HG03159 (cell line): ENCODE data around the gene NAT10.
"Not testable (repeated sequence)": the region's sequence is repeated elsewhere in the genome, so short reads cannot be mapped to it uniquely, and the experiment has no call there.

Source experiments
- ATAC-seq: cut with Tn5 transposase; IDR thresholded peaks from one replicate; pipeline ENCODE4 v1.9.1; 2021; ENCODE audit warnings: mild to moderate bottlenecking, moderate library complexity; ENCODE audit not compliant: unreplicated experiment

NAT10 gene

GRCh38 chr11:34105079-34105956, at the start of gene NAT10:
Gene NAT10 (plus strand): TSS chr11:34105629. CDS start chr11:34108226, 2,597 bp downstream.
- peak; percentile 89 for ATAC-seq

- ATAC-seq: no peak
These were observed 48.8 kb upstream of the NAT10 start for GRCh38 chr11:34056672-34057071.

GRCh38 chr11:34063061-34063795, 42.2 kb upstream of the NAT10 start:
- no peak for ATAC-seq

- no peak for ATAC-seq
These were observed 41.1 kb upstream of the NAT10 start for GRCh38 chr11:34064291-34064690.

DNA sequence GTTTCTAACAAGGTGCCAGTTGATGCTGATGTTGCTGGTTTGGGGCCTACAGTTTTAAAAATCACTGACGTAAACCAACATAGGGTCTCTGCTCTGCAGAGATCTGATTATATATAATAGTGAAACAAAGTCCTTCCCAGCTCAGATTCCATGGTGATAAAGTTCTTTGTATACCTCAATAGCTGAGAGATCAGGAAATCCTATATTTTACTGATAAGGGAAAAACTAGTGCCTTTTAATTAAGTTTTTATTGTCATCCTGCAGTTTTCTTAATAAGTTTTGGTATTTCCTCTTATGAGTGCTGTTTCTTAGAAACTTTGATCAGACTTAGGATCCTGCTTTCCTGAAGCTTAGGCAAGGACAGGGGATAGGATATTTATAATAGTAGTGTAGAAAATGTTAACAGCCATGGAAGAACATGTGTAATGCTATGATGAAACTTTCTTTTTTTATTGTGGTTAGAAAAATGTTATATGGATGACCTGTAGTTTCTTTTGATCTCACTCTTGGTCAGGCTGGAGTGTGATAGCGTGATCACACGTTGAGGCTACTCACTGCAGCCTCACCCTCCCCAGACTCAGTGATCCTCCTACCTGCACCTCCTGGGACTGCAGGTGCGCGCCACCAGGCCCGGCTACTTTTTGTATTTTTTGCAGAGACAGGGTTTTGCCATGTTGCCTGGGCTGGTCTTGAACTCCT, 39.8 kb upstream of the NAT10 start:
- ATAC-seq: no peak

GRCh38 chr11:34066766-34067165, 38.7 kb upstream of the NAT10 start:
- ATAC-seq: not testable (repeated sequence)

GRCh38 chr11:34067383-34068065, 37.9 kb upstream of the NAT10 start:
- ATAC-seq: no peak

DNA sequence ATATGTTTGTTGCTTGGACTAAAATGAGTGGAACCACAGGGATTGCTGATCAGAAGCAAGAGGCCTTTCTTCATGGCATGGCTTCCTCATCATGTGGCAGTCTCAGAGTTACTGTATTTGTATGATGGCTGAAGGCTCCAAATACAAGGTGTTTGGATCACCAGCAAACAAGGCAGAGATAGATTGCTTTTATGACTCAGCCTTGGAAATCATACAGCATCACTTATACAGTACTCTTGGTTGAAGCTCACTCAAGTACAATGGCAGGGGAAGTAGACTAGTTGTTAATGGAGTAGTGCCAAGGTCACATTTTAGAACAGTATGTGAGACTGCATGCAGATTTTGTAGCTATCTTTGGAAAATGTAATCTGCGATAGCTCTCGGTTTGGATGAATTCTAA, 37.3 kb upstream of the NAT10 start:
- no peak for ATAC-seq

DNA sequence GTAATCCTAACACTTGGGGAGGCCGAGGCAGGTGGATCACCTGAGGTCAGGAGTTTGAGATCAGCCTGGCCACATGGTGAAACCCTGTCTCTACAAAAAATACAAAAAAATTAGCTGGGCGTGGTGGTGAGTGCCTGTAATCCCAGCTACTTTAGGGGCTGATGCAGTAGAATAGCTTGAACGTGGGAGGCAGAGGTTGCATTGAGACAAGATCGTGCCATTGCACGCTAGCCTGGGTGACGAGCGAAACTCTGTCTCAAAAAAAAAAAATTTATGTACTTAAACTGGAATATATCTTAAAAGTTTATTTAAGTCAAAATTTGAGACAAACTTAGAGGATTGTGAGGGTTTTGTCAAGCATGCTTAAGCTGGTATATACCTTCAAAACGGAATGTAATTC, 34.1 kb upstream of the NAT10 start:
- not testable (repeated sequence) for ATAC-seq

DNA sequence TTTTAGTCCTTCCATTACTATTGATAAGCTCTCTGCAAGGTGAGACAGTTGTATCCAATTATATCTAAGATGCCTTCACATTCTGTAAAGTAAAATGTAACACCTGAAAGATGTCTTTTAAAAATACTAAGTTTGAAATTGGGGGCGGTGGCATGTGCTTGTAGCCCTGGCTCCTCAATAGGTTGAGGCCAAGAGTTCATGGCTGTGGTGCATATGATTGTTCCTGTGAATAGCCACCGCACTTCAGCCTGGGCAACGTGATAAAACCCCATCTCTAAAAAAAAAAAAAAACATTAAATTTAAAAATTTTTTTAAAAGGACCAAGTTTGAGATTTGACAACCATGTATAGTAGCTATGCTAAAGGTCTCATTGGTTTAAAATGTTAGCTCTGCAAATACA, 33.4 kb upstream of the NAT10 start:
- no peak for ATAC-seq

- no peak for ATAC-seq
These were observed 32.6 kb upstream of the NAT10 start for GRCh38 chr11:34072832-34073231.

- no peak for ATAC-seq
These were observed 31.0 kb upstream of the NAT10 start for GRCh38 chr11:34074391-34074790.

DNA sequence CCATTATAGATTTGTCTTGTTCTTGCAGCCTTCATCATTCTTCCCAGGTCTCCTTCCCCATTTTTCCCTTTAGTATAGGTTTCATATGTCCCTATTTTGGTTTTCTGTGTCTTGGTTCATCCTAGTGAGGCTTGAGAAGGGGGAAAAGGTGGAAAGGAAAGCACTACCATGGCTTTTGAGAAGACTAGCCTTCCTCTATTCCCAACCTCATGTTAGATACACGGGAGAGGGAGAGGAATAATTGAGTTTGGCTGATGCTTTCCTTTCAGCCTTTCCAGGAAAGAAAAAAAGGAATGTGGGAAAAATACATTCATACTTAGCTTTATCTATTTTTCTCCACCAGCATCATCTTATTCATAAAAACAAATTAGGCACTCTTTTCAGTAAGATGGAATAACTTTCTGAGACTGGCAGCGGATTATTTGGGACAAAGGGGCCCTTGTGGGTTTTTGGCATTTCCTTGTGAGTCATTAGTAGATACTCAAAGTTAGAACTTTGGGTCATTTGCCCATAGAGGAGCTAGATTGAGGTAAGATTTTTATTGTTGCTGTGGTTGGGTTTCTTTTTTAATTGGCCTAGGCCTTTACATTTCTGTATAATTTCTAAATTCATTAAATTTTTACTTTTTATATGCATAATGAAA, 30.1 kb upstream of the NAT10 start:
- no peak for ATAC-seq

GRCh38 chr11:34080609-34081008, 24.8 kb upstream of the NAT10 start:
- ATAC-seq: no peak

GRCh38 chr11:34084637-34085036, 20.8 kb upstream of the NAT10 start:
- no peak for ATAC-seq

GRCh38 chr11:34086554-34087283, 18.7 kb upstream of the NAT10 start:
- no peak for ATAC-seq

DNA sequence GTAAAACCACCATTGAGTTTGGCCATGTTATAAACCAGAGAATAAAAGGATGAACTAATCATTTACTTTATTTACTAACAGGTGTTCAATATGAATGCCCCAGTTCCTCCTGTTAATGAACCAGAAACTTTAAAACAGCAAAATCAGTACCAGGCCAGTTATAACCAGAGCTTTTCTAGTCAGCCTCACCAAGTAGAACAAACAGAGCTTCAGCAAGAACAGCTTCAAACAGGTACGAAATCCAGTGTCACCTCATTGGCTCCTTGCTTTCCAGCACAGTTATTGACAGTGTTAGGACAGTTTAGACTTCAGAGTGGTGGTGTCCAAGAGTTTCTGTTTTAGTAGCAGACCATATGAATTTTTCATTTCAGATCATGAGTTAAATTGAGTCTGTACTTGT, 13.6 kb upstream of the NAT10 start:
- no peak for ATAC-seq

DNA sequence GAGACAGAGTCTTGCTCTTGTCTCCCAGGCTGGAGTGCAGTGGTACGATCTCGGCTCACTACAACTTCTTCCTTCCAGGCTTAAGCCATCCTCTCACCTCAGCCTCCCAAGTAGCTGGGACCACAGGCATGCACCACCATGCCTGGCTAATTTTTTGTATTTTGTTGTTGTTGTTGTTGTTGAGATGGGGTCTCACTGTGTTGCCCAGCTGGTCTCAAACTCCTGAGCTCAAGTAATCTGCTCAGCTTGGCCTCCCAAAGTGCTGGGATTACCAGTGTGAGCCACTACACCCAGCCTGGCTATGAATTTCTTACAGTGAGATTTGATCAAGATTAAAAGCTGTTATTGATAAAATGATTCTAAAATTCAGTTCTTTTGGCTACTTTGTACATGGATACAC, 10.5 kb upstream of the NAT10 start:
- ATAC-seq: not testable (repeated sequence)

DNA sequence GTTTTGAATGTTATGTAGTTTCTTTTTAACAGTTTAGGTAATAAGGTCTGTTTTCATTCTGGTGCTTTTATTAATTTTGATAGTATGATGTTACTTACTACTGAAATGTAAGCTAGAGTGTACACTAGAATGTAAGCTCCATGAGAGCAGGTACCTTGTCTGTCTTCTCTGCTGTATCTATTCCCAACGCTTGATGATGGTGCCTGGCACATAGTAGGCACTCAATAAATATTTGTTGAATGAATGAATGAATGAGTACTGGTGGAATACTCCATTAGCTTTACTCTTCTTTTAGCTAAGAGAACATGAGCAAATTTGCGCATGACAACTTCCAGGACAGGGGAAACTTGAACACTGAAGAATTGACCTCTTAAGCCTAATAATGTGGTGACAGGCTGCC, 6.6 kb upstream of the NAT10 start:
- ATAC-seq: no peak

- ATAC-seq: no peak
These were observed 750 bp upstream of the NAT10 start for GRCh38 chr11:34104680-34105078.
